ENCODE data around the gene BORCS6. TPM values are rescaled to one million over a fixed set of nuclear protein-coding genes. Genes with fewer than 3 reads are reported as not detected.
A peak's percentile ranks its signal among the peaks of the same experiment; 100 is the strongest.

BORCS6 gene
- polyA plus RNA-seq, 3 donors: 5.4 to 14.1 (median 13.9) TPM

GRCh38 chr17:8212312-8213180, 22.6 kb upstream of the BORCS6 start:
- peak overlapping the region in 1 of 7 donors; percentile 49 for H3K27ac Mint-ChIP-seq
- H4K20me1 ChIP-seq (ENCODE audit: insufficient read depth, low read length): no peaks in the 10 kb centered on the region

More at GRCh38 chr17:8212312-8213180, 22.6 kb upstream of the BORCS6 start:
- Histone ChIP-seq H2AFZ (ENCODE audit: insufficient read depth, low read depth, low read length, poor library complexity, severe bottlenecking) (no peak overlapping the region), H3K79me2 (ENCODE audit: insufficient read depth, low read length) (peaks cover 29% of the 10 kb centered on the region), H3K27ac (ENCODE audit: low read depth in 1 of 2, low read length in 2 of 2) (no peak overlapping the region), H3K4me3 (replicated peaks in 1 of 3; ENCODE audit: low read depth in 2 of 3, low read length in 3 of 3) (no peak overlapping the region), H3K9ac (ENCODE audit: insufficient read depth, low read length, poor library complexity, severe bottlenecking) (no peak overlapping the region), H3K9me3 (replicated peaks in 1 of 2; ENCODE audit: control insufficient read depth in 1 of 2, insufficient read depth in 1 of 2, low read length in 2 of 2) (no peaks in the 10 kb centered on the region), H3K27me3 (ENCODE audit: control insufficient read depth in 2 of 2, insufficient read depth in 2 of 2, low read length in 2 of 2) (no peaks in the 10 kb centered on the region), H3K4me1 (ENCODE audit: control insufficient read depth in 1 of 2, insufficient read depth in 2 of 2, low read length in 2 of 2) (peaks cover 28 to 40% of the 10 kb centered on the region in 2 donors), H3K4me2 (replicated peaks; ENCODE audit: extremely low read depth, low read length, poor library complexity, severe bottlenecking) (no peak overlapping the region), H3K36me3 (replicated peaks in 1 of 2; ENCODE audit: control insufficient read depth in 1 of 2, insufficient read depth in 2 of 2, low read length in 2 of 2) (no peaks in the 10 kb centered on the region)
- Mint-ChIP-seq H3K27me3 (ENCODE audit: low read depth in 3 of 3) (peaks cover 0 to 3% (median 0%) of the 10 kb centered on the region in 3 donors), H3K9me3 (no peaks in the 10 kb centered on the region), H3K36me3 (peaks cover 9 to 13% of the 10 kb centered on the region in 2 donors), H3K4me3 (no peak overlapping the region), H3K4me1 (peaks cover 35% of the 10 kb centered on the region)
- intact Hi-C loops (cut with micrococcal nuclease): loop anchor here (5.0 kb wide), 1 partner anchor 35 kb away; the partner anchor contains the start of genes CTC1 (in 2 of the 2) and PFAS (in 2 of the 2)
- peak in 1 of 3 donors; percentile 31 for DNase-seq
- WGBS (ENCODE audit: insufficient coverage): no CpG with 5 or more reads among the region's 14 CpGs
- TF ChIP-seq, protein P1, sequence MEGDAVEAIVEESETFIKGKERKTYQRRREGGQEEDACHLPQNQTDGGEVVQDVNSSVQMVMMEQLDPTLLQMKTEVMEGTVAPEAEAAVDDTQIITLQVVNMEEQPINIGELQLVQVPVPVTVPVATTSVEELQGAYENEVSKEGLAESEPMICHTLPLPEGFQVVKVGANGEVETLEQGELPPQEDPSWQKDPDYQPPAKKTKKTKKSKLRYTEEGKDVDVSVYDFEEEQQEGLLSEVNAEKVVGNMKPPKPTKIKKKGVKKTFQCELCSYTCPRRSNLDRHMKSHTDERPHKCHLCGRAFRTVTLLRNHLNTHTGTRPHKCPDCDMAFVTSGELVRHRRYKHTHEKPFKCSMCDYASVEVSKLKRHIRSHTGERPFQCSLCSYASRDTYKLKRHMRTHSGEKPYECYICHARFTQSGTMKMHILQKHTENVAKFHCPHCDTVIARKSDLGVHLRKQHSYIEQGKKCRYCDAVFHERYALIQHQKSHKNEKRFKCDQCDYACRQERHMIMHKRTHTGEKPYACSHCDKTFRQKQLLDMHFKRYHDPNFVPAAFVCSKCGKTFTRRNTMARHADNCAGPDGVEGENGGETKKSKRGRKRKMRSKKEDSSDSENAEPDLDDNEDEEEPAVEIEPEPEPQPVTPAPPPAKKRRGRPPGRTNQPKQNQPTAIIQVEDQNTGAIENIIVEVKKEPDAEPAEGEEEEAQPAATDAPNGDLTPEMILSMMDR (IDR thresholded peaks at IDR 0.05): no peak
